ENCODE measurements around the gene AHNAK. TPM values are rescaled to one million over a fixed set of nuclear protein-coding genes. Genes with fewer than 3 reads are reported as not detected.
A peak's percentile ranks its signal among the peaks of the same experiment; 100 is the strongest.

The AHNAK gene
- total RNA-seq, 3 donors from 2014 or later (not counting 1 experiment from before 2014, with no cell fraction given): 623 to 740 (median 677) TPM

- no peaks in the 10 kb centered on the region for H3K4me1 Mint-ChIP-seq
- TF ChIP-seq, protein P1, sequence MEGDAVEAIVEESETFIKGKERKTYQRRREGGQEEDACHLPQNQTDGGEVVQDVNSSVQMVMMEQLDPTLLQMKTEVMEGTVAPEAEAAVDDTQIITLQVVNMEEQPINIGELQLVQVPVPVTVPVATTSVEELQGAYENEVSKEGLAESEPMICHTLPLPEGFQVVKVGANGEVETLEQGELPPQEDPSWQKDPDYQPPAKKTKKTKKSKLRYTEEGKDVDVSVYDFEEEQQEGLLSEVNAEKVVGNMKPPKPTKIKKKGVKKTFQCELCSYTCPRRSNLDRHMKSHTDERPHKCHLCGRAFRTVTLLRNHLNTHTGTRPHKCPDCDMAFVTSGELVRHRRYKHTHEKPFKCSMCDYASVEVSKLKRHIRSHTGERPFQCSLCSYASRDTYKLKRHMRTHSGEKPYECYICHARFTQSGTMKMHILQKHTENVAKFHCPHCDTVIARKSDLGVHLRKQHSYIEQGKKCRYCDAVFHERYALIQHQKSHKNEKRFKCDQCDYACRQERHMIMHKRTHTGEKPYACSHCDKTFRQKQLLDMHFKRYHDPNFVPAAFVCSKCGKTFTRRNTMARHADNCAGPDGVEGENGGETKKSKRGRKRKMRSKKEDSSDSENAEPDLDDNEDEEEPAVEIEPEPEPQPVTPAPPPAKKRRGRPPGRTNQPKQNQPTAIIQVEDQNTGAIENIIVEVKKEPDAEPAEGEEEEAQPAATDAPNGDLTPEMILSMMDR (IDR thresholded peaks at IDR 0.05): no peak
- intact Hi-C loops (cut with micrococcal nuclease): no loop called here
Observed at GRCh38 chr11:62487738-62488551, 58.7 kb downstream of the AHNAK start.

DNA sequence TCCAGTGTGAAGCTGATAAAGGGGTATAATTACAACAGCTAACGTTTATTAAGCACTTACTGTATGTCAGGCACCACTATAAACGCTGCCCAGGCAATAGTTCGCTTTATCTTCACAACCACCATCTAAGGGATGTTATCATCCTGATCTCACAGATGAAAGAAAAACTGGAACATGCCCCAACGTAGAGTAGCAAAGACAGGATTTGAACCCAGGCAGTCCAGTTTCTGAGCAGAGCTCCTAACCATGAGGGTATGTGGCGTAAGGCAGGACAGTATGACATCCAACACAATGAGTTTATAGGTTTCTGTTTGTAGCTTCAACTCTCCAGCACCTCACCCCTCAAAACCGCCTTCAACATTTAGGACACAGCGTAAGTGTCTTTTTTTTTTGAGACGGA is 59.5 kb downstream of the AHNAK start:
- WGBS (ENCODE audit: insufficient coverage): 95% methylated on average over 8 of the region's 8 CpGs
- Mint-ChIP-seq H3K4me3 (no peak overlapping the region), H3K9me3 (no peaks in the 10 kb centered on the region), H3K36me3 (no peaks in the 10 kb centered on the region), H3K27ac (no peak overlapping the region), H3K27me3 (ENCODE audit: low read depth in 2 of 2) (no peaks in the 10 kb centered on the region), H3K4me1 (no peaks in the 10 kb centered on the region)
- no peak overlapping the region for H3K4me3 ChIP-seq (ENCODE audit: low read length)
- ATAC-seq (peak in 1 of 3 donors; percentile 19), DNase-seq (no peak)
- no peaks in the 10 kb centered on the region for H3K27me3 ChIP-seq (ENCODE audit: control insufficient read depth, insufficient read depth, low read length)
- TF ChIP-seq, protein P1 (IDR thresholded peaks at IDR 0.05): no peak
- intact Hi-C loops (cut with micrococcal nuclease): no loop called here
- H3K9me3 ChIP-seq (ENCODE audit: control insufficient read depth, insufficient read depth, low read length): no peaks in the 10 kb centered on the region
- no peaks in the 10 kb centered on the region for H3K36me3 ChIP-seq (ENCODE audit: control insufficient read depth, insufficient read depth, low read length)
- H3K4me1 ChIP-seq (ENCODE audit: control insufficient read depth, insufficient read depth, low read length): no peaks in the 10 kb centered on the region
- no peak overlapping the region for H3K27ac ChIP-seq (ENCODE audit: low read length)

More at GRCh38 chr11:62487738-62488551, 58.7 kb downstream of the AHNAK start:
- H3K36me3 ChIP-seq (ENCODE audit: control insufficient read depth, insufficient read depth, low read length): no peaks in the 10 kb centered on the region
- WGBS (ENCODE audit: insufficient coverage): 53% methylated on average over 18 of the region's 19 CpGs
- H3K4me1 ChIP-seq (ENCODE audit: control insufficient read depth, insufficient read depth, low read length): no peaks in the 10 kb centered on the region
- no peak overlapping the region for H3K27ac ChIP-seq (ENCODE audit: low read length)
- Mint-ChIP-seq H3K27ac (no peak overlapping the region), H3K36me3 (no peaks in the 10 kb centered on the region), H3K4me3 (no peak overlapping the region), H3K27me3 (ENCODE audit: low read depth in 2 of 2) (no peaks in the 10 kb centered on the region), H3K9me3 (no peaks in the 10 kb centered on the region)
- H3K27me3 ChIP-seq (ENCODE audit: control insufficient read depth, insufficient read depth, low read length): no peaks in the 10 kb centered on the region
- H3K9me3 ChIP-seq (ENCODE audit: control insufficient read depth, insufficient read depth, low read length): no peaks in the 10 kb centered on the region
- ATAC-seq (no peak), DNase-seq (no peak)
- no peak overlapping the region for H3K4me3 ChIP-seq (ENCODE audit: low read length)

- ATAC-seq: no peak
- intact Hi-C loops (cut with micrococcal nuclease): no loop called here
- no peak overlapping the region for H3K4me3 Mint-ChIP-seq
- Histone ChIP-seq H3K27ac (ENCODE audit: low read length) (no peak overlapping the region), H3K4me1 (ENCODE audit: control insufficient read depth, insufficient read depth, low read length) (no peaks in the 10 kb centered on the region), H3K9me3 (ENCODE audit: control insufficient read depth, insufficient read depth, low read length) (no peaks in the 10 kb centered on the region), H3K4me3 (ENCODE audit: low read length) (no peak overlapping the region), H3K27me3 (ENCODE audit: control insufficient read depth, insufficient read depth, low read length) (no peaks in the 10 kb centered on the region), H3K36me3 (ENCODE audit: control insufficient read depth, insufficient read depth, low read length) (no peaks in the 10 kb centered on the region)
- WGBS (ENCODE audit: insufficient coverage): 97% methylated on average over 5 of the region's 6 CpGs
- H3K36me3 Mint-ChIP-seq: no peaks in the 10 kb centered on the region
- no peak for DNase-seq
- H3K9me3 Mint-ChIP-seq: no peaks in the 10 kb centered on the region
- no peaks in the 10 kb centered on the region for H3K27me3 Mint-ChIP-seq (ENCODE audit: low read depth in 2 of 2)
- TF ChIP-seq, protein P1 (IDR thresholded peaks at IDR 0.05): no peak
- no peaks in the 10 kb centered on the region for H3K4me1 Mint-ChIP-seq
- no peak overlapping the region for H3K27ac Mint-ChIP-seq
Observed at GRCh38 chr11:62484352-62484751, 62.3 kb downstream of the AHNAK start.

- H3K27me3 ChIP-seq (ENCODE audit: control insufficient read depth, insufficient read depth, low read length): no peaks in the 10 kb centered on the region
- H3K9me3 ChIP-seq (ENCODE audit: control insufficient read depth, insufficient read depth, low read length): no peaks in the 10 kb centered on the region
- 89% methylated on average over 6 of the region's 6 CpGs for WGBS (ENCODE audit: insufficient coverage)
- no peak overlapping the region for H3K27ac ChIP-seq (ENCODE audit: low read length)
- DNase-seq: no peak
- H3K9me3 Mint-ChIP-seq: no peaks in the 10 kb centered on the region
- no peak for ATAC-seq
- H3K27me3 Mint-ChIP-seq (ENCODE audit: low read depth in 2 of 2): no peaks in the 10 kb centered on the region
- TF ChIP-seq, protein P1 (IDR thresholded peaks at IDR 0.05): no peak
- H3K27ac Mint-ChIP-seq: no peak overlapping the region
- no peaks in the 10 kb centered on the region for H3K36me3 Mint-ChIP-seq
- intact Hi-C loops (cut with micrococcal nuclease): no loop called here
- no peaks in the 10 kb centered on the region for H3K36me3 ChIP-seq (ENCODE audit: control insufficient read depth, insufficient read depth, low read length)
- no peaks in the 10 kb centered on the region for H3K4me1 ChIP-seq (ENCODE audit: control insufficient read depth, insufficient read depth, low read length)
- no peak overlapping the region for H3K4me3 ChIP-seq (ENCODE audit: low read length)
- H3K4me3 Mint-ChIP-seq: no peak overlapping the region
- H3K4me1 Mint-ChIP-seq: no peaks in the 10 kb centered on the region
Observed at GRCh38 chr11:62482753-62483152, 63.9 kb downstream of the AHNAK start.
